ENCODE data around the gene SLX4.

The SLX4 gene

DNA sequence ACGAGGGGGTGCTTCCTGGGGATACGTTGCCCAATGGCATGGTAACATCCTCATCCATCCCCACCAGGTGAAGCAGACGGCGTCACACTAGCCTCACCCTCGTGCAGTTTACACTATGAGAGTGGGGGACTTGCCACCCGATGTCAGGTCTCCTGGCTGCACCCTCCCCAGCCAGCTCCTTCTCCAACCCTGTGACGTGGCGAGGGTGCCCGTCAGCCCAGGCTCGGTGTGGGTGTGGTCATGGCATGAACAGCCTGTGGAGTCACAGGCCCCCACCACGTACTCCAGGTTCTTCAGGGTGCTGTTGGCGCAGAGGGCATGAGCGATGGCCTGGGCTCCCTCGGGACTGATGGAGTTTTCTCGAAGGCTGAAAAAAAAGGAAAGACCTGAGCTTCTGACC is 62.5 kb downstream of the SLX4 start:
- TF ChIP-seq, protein P1, sequence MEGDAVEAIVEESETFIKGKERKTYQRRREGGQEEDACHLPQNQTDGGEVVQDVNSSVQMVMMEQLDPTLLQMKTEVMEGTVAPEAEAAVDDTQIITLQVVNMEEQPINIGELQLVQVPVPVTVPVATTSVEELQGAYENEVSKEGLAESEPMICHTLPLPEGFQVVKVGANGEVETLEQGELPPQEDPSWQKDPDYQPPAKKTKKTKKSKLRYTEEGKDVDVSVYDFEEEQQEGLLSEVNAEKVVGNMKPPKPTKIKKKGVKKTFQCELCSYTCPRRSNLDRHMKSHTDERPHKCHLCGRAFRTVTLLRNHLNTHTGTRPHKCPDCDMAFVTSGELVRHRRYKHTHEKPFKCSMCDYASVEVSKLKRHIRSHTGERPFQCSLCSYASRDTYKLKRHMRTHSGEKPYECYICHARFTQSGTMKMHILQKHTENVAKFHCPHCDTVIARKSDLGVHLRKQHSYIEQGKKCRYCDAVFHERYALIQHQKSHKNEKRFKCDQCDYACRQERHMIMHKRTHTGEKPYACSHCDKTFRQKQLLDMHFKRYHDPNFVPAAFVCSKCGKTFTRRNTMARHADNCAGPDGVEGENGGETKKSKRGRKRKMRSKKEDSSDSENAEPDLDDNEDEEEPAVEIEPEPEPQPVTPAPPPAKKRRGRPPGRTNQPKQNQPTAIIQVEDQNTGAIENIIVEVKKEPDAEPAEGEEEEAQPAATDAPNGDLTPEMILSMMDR (IDR thresholded peaks at IDR 0.05; ENCODE audit: low read depth, low read length, missing control alignments) = no peak
- H3K4me3 ChIP-seq (ENCODE audit: low read depth, low read length) = no peak overlapping the region
- DNase-seq (ENCODE audit: low read depth) = no peak
- in situ Hi-C loops (cut with HindIII; ENCODE audit: low sequenced_read_pairs) = no loop called here

- in situ Hi-C loops (cut with HindIII; ENCODE audit: low sequenced_read_pairs) = no loop called here
- TF ChIP-seq, protein P1 (IDR thresholded peaks at IDR 0.05; ENCODE audit: low read depth, low read length, missing control alignments) = no peak
- H3K4me3 ChIP-seq (ENCODE audit: low read depth, low read length) = no peak overlapping the region
- DNase-seq (ENCODE audit: low read depth) = no peak
Observed at GRCh38 chr16:3548445-3548844, 63.0 kb downstream of the SLX4 start.

- H3K4me3 ChIP-seq (ENCODE audit: low read depth, low read length) = no peak overlapping the region
- in situ Hi-C loops (cut with HindIII; ENCODE audit: low sequenced_read_pairs) = no loop called here
- DNase-seq (ENCODE audit: low read depth) = no peak
- TF ChIP-seq, protein P1 (IDR thresholded peaks at IDR 0.05; ENCODE audit: low read depth, low read length, missing control alignments) = no peak
Observed at GRCh38 chr16:3546986-3547682, 64.3 kb downstream of the SLX4 start.

DNA sequence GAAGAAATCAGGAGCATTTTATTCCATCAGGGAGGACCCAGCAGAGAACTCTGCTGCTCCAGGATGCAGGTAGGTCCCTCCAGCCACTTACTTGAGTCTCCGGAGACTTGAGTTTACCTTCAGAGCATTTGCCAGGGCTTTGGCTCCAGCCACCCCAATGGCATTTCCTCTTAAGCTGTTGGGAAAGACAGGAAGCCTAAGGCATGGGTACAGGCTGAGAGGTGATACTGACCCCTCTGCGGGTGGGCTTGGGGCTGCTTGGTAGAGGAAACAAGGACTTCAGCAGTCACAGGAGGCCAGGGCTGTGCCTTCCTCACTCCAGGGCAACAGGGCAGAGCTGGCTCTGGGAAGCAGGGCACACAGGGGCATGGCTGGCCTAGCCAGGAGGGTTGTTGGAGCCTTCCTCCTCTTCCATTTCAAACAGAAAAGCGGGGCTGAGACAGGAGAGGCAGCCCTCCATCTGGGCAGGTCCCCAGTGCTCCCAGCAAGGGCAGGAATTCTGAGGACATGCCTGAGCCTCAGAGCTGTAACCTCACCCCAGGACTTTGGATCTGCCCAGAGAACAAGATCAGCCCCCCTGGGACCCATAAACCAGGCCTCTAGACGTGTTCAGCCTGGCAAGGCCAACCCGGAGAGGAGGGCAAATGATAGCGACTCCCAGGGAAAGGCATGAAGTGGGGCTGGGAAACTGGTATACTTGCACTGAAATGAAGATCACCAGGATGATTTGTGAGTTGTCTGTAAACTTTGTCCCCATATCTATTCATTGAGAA is 68.6 kb downstream of the SLX4 start:
- in situ Hi-C loops (cut with HindIII; ENCODE audit: low sequenced_read_pairs) = no loop called here
- no peak overlapping the region for H3K4me3 ChIP-seq (ENCODE audit: low read depth, low read length)
- no peak for DNase-seq (ENCODE audit: low read depth)
- TF ChIP-seq, protein P1 (IDR thresholded peaks at IDR 0.05; ENCODE audit: low read depth, low read length, missing control alignments) = no peak

DNA sequence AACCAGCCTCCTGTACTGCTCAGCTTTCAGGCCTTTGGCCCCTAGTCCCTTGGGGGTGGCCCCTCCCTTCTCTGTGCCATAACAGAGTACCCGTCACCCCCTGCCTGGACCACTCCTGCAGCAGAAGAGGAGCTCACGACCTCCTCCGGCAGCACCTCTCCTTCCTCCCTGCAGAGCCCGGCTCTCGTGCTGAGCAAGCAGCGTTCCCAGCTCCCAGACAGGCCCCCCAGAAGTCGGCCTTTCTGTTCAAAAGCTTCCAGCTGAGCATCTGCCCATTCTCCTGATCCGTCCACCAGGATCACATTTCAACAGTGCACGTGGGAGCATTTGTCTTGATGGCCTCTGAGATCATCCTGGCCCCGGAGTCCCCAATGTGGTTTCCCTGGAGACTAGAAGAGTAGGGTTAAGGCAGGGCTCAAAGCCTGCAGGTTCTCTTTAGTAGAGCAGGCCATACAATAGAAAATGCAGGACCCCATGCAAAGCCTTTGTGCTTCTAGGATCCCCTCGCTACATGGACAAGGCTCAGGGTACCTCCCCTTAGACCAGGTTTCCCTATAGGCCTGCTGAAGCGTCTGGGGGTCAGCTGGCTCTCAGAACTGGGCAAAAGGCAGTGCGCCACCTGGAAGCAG is 69.8 kb downstream of the SLX4 start:
- in situ Hi-C loops (cut with HindIII; ENCODE audit: low sequenced_read_pairs) = no loop called here
- no peak for DNase-seq (ENCODE audit: low read depth)
- TF ChIP-seq, protein P1 (IDR thresholded peaks at IDR 0.05; ENCODE audit: low read depth, low read length, missing control alignments) = no peak
- H3K4me3 ChIP-seq (ENCODE audit: low read depth, low read length) = no peak overlapping the region

DNA sequence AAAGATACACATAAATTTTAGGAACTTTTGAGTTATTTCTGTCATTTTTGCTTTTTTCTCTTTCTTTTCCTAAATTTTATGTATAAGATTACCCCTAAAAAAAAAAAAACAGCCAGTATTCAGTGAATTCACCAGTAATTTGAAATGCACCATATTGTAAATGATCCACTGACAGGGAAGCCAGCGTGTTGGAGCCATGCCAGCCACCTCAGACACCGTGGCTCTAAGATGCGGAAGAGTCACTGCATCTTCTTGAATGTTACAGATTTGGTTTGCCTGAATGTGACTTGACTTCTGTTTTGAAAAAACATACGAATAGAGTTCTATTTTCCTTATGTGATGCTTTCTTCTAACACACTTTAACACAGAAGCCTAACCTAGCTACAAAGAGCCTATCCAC is 73.2 kb downstream of the SLX4 start:
- H3K4me3 ChIP-seq (ENCODE audit: low read depth, low read length) = no peak overlapping the region
- in situ Hi-C loops (cut with HindIII; ENCODE audit: low sequenced_read_pairs) = no loop called here
- TF ChIP-seq, protein P1 (IDR thresholded peaks at IDR 0.05; ENCODE audit: low read depth, low read length, missing control alignments) = no peak
- DNase-seq (ENCODE audit: low read depth) = no peak

Measured in astrocyte of the cerebellum (primary cell).